ENCODE results near the gene DBT. TPM values are rescaled to one million over a fixed set of nuclear protein-coding genes. Genes with fewer than 3 reads are reported as not detected.

Gene DBT
- total RNA-seq, 4 donors from 2014 or later, result 8.1 to 10.7 (median 10.3) TPM

DNA sequence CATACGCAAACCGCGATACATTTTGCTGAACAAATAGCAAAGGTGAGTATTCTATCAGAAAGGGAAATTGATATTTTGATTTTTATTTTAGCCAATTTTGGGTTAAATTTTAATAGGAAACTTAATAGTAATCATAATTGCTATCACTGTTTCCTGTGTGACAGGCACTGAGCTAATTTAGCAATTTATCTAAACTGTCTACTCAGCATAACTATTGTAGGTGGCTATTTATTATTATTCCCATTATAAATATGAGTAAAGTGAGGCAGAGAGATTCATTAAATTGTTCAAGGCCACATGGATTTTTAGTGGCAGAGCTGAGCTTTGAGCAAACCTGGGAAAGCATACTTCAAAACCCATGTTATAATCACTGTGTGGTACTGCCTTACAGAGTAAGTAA, 37.5 kb upstream of the DBT start:
- Histone ChIP-seq H3K9me3 (no peaks in the 10 kb centered on the region), H3K4me1 (no peaks in the 10 kb centered on the region), H3K36me3 (peaks cover 0 to 93% (median 4%) of the 10 kb centered on the region in 3 donors), H3K4me3 (no peak overlapping the region), H3K27ac (no peak overlapping the region), H3K27me3 (no peaks in the 10 kb centered on the region)
- 96 to 99% methylated on average over 3 of the region's 3 CpGs for WGBS, 2 donors
- no peak for DNase-seq (ENCODE audit: low spot score in 2 of 2)
- TF ChIP-seq POLR2A (IDR thresholded peaks at IDR 0.05), result no peak
- no peak for TF ChIP-seq CTCF (IDR thresholded peaks at IDR 0.05)
- no peak for TF ChIP-seq EP300 (IDR thresholded peaks at IDR 0.05)

GRCh38 chr1:100284591-100284990, 35.0 kb upstream of the DBT start:
- Histone ChIP-seq H3K9me3 (no peaks in the 10 kb centered on the region), H3K4me1 (no peaks in the 10 kb centered on the region), H3K27ac (no peak overlapping the region), H3K4me3 (no peak overlapping the region), H3K36me3 (peaks cover 0 to 93% (median 0%) of the 10 kb centered on the region in 3 donors), H3K27me3 (no peaks in the 10 kb centered on the region)
- TF ChIP-seq CTCF (IDR thresholded peaks at IDR 0.05), result no peak
- TF ChIP-seq POLR2A (IDR thresholded peaks at IDR 0.05), result no peak
- TF ChIP-seq EP300 (IDR thresholded peaks at IDR 0.05), result no peak
- no peak for DNase-seq (ENCODE audit: low spot score in 2 of 2)
- WGBS, 2 donors, result 95 to 96% methylated on average over 5 of the region's 5 CpGs

DNA sequence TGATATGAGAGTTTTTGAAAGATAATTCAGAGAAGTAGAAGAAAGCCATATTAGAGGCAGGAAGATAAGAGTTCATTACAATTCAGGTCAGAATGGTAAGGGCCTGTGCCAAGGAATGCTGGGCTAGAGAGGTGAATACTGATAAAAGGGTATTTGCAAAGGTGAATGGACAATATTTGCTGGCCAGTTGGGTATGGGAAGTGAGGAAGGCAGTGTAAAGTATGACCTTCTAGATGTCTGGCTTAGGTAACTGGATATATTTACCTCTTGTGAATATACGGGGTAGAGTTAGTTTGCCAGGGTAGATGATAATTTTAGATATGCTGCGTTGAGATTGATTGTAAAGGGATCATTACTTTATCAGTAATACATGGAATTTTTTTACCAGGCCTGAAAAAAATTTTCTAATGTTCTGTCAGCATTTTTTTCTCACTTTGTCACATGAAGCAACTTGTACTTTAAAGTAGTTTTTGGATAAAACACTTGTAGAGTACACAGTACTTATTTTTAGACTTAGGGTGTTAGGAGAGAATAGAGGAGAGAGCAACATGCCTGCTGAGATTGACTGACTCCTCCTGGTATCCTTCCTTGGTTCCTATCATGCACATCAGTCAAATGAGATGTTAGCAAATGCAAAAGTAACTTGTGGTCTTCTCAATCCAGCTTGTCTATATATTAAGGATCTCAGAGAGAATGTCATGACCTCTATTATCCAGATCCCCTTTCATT, 30.5 kb upstream of the DBT start:
- TF ChIP-seq EP300 (IDR thresholded peaks at IDR 0.05), result no peak
- TF ChIP-seq CTCF (IDR thresholded peaks at IDR 0.05), result no peak
- no peak for TF ChIP-seq POLR2A (IDR thresholded peaks at IDR 0.05)
- H3K4me3 ChIP-seq, result no peak overlapping the region
- WGBS, 2 donors, result 86 to 93% methylated on average over 2 of the region's 2 CpGs
- H3K4me1 ChIP-seq, result no peaks in the 10 kb centered on the region
- peaks cover 0 to 94% (median 0%) of the 10 kb centered on the region in 3 donors for H3K36me3 ChIP-seq
- H3K27ac ChIP-seq, result no peak overlapping the region
- no peak for DNase-seq (ENCODE audit: low spot score in 2 of 2)
- H3K27me3 ChIP-seq, result no peaks in the 10 kb centered on the region
- no peaks in the 10 kb centered on the region for H3K9me3 ChIP-seq

DNA sequence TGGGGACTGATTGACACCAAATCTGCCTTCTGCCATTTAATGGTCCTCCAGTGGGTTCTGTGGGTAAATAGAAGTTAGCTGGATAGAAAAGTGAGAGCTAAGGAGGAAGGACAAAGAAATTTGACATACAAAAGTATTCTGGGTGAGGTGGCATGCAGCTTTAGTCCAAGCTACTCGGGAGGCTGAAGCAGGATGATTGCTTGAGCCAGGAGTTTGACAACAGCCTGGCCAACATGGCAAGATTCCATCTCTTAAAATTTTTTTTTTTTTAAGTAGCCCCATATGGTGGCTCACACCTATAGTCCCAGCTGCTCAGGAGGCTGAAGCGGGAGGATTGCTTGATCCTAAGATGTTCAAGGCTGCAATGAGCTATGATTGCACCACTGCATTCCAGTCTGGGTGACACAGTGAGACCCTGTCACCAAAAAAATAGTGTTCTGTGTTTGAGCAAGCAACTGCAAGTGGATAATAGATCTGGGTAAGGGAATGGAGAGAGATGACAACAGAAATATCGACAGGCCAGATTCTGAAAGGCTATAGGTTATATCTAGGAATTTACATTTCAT, 29.8 kb upstream of the DBT start:
- peaks cover 0 to 93% (median 0%) of the 10 kb centered on the region in 3 donors for H3K36me3 ChIP-seq
- WGBS, 2 donors, result 87 to 88% methylated on average over 3 of the region's 3 CpGs
- no peaks in the 10 kb centered on the region for H3K4me1 ChIP-seq
- no peak for DNase-seq (ENCODE audit: low spot score in 2 of 2)
- TF ChIP-seq CTCF (IDR thresholded peaks at IDR 0.05), result no peak
- TF ChIP-seq EP300 (IDR thresholded peaks at IDR 0.05), result no peak
- no peak for TF ChIP-seq POLR2A (IDR thresholded peaks at IDR 0.05)
- no peak overlapping the region for H3K27ac ChIP-seq
- no peaks in the 10 kb centered on the region for H3K9me3 ChIP-seq
- no peaks in the 10 kb centered on the region for H3K27me3 ChIP-seq
- no peak overlapping the region for H3K4me3 ChIP-seq

DNA sequence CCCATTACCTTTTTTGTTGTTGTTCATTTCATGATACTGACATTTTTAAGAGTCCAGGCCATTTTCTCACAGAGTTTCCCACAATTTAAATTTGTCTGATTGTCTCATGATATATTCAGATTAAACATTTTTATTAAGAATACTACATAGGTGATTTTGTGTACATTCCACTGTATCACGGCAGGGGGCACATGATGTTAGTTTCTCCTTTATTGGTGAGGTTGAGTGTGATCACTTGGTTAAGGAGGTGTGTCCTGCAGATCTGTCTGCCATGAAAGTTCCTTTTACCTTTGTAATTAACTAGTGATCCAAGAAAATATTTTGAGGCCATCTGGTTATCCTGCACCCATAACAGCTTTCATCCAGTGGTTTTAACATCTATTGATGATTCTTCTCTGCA, 28.2 kb upstream of the DBT start:
- peaks cover 0 to 99% (median 0%) of the 10 kb centered on the region in 3 donors for H3K36me3 ChIP-seq
- no peak overlapping the region for H3K4me3 ChIP-seq
- no peaks in the 10 kb centered on the region for H3K4me1 ChIP-seq
- 85 to 86% methylated on average over 1 of the region's 1 CpG for WGBS, 2 donors
- H3K27me3 ChIP-seq, result no peaks in the 10 kb centered on the region
- TF ChIP-seq POLR2A (IDR thresholded peaks at IDR 0.05) (no peak), CTCF (IDR thresholded peaks at IDR 0.05) (no peak), EP300 (IDR thresholded peaks at IDR 0.05) (no peak)
- no peaks in the 10 kb centered on the region for H3K9me3 ChIP-seq
- no peak for DNase-seq (ENCODE audit: low spot score in 2 of 2)
- no peak overlapping the region for H3K27ac ChIP-seq

All from tibial nerve (tissue), 4 donors.